Thyroid gland (tissue), 4 donors: ENCODE measurements around the gene BTN2A1. TPM values are rescaled to one million over a fixed set of nuclear protein-coding genes. Genes with fewer than 3 reads are reported as not detected.

ENCODE experiments used
- DNase-seq, 2 donors: peaks; one replicate each; pipeline ENCODE4 v3.0.0-alpha.2; 2019
- H3K27ac ChIP-seq, 3 donors: fragments of 200-600 bp; sonication (generic); 1 replicate in 2 of 3; 2 replicates in 1 of 3; pipeline ENCODE4 v1.5.1; 2016 to 2019; ENCODE audit warnings: mild to moderate bottlenecking in 1 of 3, moderate library complexity in 1 of 3
- H3K27me3 ChIP-seq: fragments of 200-600 bp; sonication (generic); one replicate; pipeline ENCODE4 v1.5.1; 2019
- H3K36me3 ChIP-seq, 2 donors: fragments of 200-600 bp; sonication (generic); one replicate each; pipeline ENCODE4 v1.5.1; 2016 to 2019
- H3K4me1 ChIP-seq, 2 donors: fragments of 200-600 bp; sonication (generic); one replicate each; pipeline ENCODE4 v1.5.1; 2017 to 2019
- H3K4me3 ChIP-seq, 3 donors: fragments of 200-600 bp; sonication (generic); replicated peaks in 1 of 3; 1 replicate in 2 of 3; 2 replicates in 1 of 3; pipeline ENCODE4 v1.5.1; 2016; ENCODE audit warnings: mild to moderate bottlenecking in 1 of 3
- H3K9me3 ChIP-seq: fragments of 200-600 bp; sonication (generic); one replicate; pipeline ENCODE4 v1.5.1; 2017
- CTCF ChIP-seq, 6 experiments: fragments of 200-600 bp in 3 of 6; fragments of 450-650 bp in 3 of 6; sonication (generic) in 3 of 6; IDR thresholded peaks; one replicate each; pipeline ENCODE4 v1.5.1; 2016 to 2019; ENCODE audit warnings: antibody characterized with exemption in 6 of 6, mild to moderate bottlenecking in 2 of 6, inconsistent platforms in 1 of 6, moderate library complexity in 1 of 6
- POLR2A ChIP-seq, 2 donors: fragments of 450-650 bp; IDR thresholded peaks; one replicate each; pipeline ENCODE4 v1.6.1; 2017; ENCODE audit warnings: antibody characterized with exemption in 2 of 2, mild to moderate bottlenecking in 2 of 2, moderate library complexity in 1 of 2
- WGBS, 2 donors: methylation state at CpG; one replicate each; pipeline ENCODE4 v1.1.5; 2017; 5-methylcytosine and 5-hydroxymethylcytosine counted together
- intact Hi-C: fragments of 100-400 bp; cut with DNase I; formaldehyde crosslinking; loops from one replicate; pipeline ENCODE4 v1.15.1; 2023
- total RNA-seq, 4 donors: library from RNA; depleted of rRNA; stranded (reverse); fragments of >200 nt; gene quantifications; one replicate each; pipeline ENCODE4 v1.2.3, GENCODE V29; 2016

The BTN2A1 gene
- total RNA-seq, 4 donors from 2014 or later: 9.9 to 12.3 (median 11.6) TPM

- 87 to 89% methylated on average over 7 of the region's 7 CpGs for WGBS, 2 donors
- H3K27ac ChIP-seq: no peak overlapping the region
- intact Hi-C loops: no loop called here
Measured at GRCh38 chr6:26475823-26476729, 18.3 kb downstream of the BTN2A1 start.

GRCh38 chr6:26476896-26477295 is 19.1 kb downstream of the BTN2A1 start:
- DNase-seq: no peak
- no peaks in the 10 kb centered on the region for H3K27me3 ChIP-seq
- intact Hi-C loops: no loop called here
- H3K9me3 ChIP-seq: no peaks in the 10 kb centered on the region
- H3K36me3 ChIP-seq: no peaks in the 10 kb centered on the region
- 90% methylated on average over 4 of the region's 4 CpGs for WGBS, 2 donors
- no peaks in the 10 kb centered on the region for H3K4me1 ChIP-seq
- TF ChIP-seq POLR2A (IDR thresholded peaks at IDR 0.05): no peak
- TF ChIP-seq CTCF (IDR thresholded peaks at IDR 0.05): no peak
- no peak overlapping the region for H3K27ac ChIP-seq
- H3K4me3 ChIP-seq: no peak overlapping the region

More at GRCh38 chr6:26475823-26476729, 18.3 kb downstream of the BTN2A1 start:
- DNase-seq: no peak
- no peaks in the 10 kb centered on the region for H3K27me3 ChIP-seq
- TF ChIP-seq POLR2A (IDR thresholded peaks at IDR 0.05) (no peak), CTCF (IDR thresholded peaks at IDR 0.05) (no peak)
- no peaks in the 10 kb centered on the region for H3K4me1 ChIP-seq
- no peak overlapping the region for H3K4me3 ChIP-seq
- no peaks in the 10 kb centered on the region for H3K36me3 ChIP-seq
- no peaks in the 10 kb centered on the region for H3K9me3 ChIP-seq

- Histone ChIP-seq H3K9me3 (no peaks in the 10 kb centered on the region), H3K27ac (no peak overlapping the region), H3K36me3 (no peaks in the 10 kb centered on the region), H3K4me1 (no peaks in the 10 kb centered on the region), H3K4me3 (no peak overlapping the region), H3K27me3 (no peaks in the 10 kb centered on the region)
- no peak for DNase-seq
- no peak for TF ChIP-seq POLR2A (IDR thresholded peaks at IDR 0.05)
- TF ChIP-seq CTCF (IDR thresholded peaks at IDR 0.05): no peak
- 62 to 65% methylated on average over 1 of the region's 1 CpG for WGBS, 2 donors
- intact Hi-C loops: no loop called here
Measured at GRCh38 chr6:26477426-26477825, 19.7 kb downstream of the BTN2A1 start.

DNA sequence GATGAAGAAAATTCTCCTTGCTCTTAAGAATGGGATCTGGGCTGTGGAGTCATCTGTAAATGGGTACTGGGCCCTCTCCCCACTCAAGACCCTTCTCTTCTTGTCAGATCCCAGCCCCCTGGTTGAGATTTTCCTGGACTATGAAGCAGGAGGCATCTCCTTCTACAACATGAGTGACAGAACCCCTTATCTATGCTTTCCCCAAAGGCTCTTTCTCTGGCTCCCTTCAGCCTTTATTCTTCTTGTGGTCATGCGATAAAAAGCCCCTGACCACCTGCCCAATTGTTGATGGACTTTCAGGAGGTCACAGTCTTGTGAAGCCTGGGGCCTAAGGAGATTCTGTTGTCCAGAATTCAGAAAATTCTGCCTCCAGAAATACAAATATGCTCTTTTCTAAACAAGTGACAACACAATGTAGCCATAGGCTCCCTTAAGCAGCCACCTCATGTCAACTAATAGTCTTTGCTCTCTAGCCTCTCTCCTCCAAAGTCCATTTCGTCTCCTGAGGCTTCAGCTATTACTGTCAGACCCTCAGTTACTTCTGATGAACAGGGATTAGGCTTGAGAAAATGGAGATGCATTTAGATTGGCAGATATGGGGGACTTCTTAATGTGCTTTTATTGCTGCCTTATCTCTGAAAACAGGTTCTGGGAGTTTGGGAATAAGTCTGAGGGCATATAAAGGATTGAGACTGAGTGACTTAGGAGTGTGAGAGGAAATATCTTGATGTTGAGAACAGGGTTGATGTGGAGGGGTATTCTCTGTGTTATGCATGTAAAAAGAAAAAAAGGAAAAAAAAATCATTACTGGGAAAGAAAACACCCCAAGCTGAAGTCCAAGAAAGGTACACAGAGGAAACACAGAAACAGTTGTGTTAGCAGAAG is 20.6 kb downstream of the BTN2A1 start:
- intact Hi-C loops: no loop called here
- TF ChIP-seq CTCF (IDR thresholded peaks at IDR 0.05) (no peak), POLR2A (IDR thresholded peaks at IDR 0.05) (no peak)
- Histone ChIP-seq H3K36me3 (no peaks in the 10 kb centered on the region), H3K27me3 (no peaks in the 10 kb centered on the region), H3K4me1 (no peaks in the 10 kb centered on the region), H3K9me3 (no peaks in the 10 kb centered on the region), H3K27ac (no peak overlapping the region), H3K4me3 (no peak overlapping the region)
- DNase-seq: no peak
- 91 to 94% methylated on average over 2 of the region's 2 CpGs for WGBS, 2 donors

- Histone ChIP-seq H3K4me3 (no peak overlapping the region), H3K36me3 (no peaks in the 10 kb centered on the region), H3K27me3 (no peaks in the 10 kb centered on the region), H3K27ac (no peak overlapping the region), H3K4me1 (no peaks in the 10 kb centered on the region), H3K9me3 (no peaks in the 10 kb centered on the region)
- DNase-seq: no peak
- TF ChIP-seq POLR2A (IDR thresholded peaks at IDR 0.05) (no peak), CTCF (IDR thresholded peaks at IDR 0.05) (no peak)
- intact Hi-C loops: no loop called here
- 61 to 62% methylated on average over 3 of the region's 3 CpGs for WGBS, 2 donors
Measured at GRCh38 chr6:26478985-26479278, 21.2 kb downstream of the BTN2A1 start.
